ENCODE data around the gene CASP10.

Gene CASP10

DNA sequence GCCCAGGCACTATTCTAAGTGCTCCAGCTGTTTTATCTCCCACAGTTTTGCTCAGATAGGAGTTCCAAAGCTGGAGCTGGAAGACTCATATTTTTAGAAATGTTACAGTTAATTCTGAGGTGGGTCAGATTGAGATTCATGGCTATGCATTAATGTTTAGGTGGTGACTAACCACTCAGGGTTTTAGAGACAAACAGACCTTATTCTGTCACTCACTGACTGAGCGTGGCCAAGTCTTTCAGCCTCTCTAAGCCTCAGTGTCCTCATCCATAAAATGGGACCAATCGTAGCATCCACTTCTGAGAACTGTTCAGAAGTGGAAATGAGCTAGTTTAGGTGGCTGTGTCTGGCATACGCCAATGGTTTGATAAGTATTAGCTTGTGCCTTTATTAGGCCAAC, 73.1 kb downstream of the CASP10 start:
- Histone ChIP-seq H3K4me3 (no peak overlapping the region), H3K4me1 (peaks cover 48 to 94% (median 73%) of the 10 kb centered on the region in 10 experiments)

GRCh38 chr2:201257381-201257955, 74.5 kb downstream of the CASP10 start:
- no peak for TF ChIP-seq Cebpa-rat (IDR thresholded peaks at IDR 0.05)
- H3K27ac ChIP-seq: peak overlapping the region; percentile 90 to 99 (median 97)
- no peaks in the 10 kb centered on the region for H3K9me3 ChIP-seq (replicated peaks in 1 of 11)
- H3K36me3 ChIP-seq: peaks cover 0 to 16% (median 0%) of the 10 kb centered on the region in 11 experiments; a peak in 4 of 22 replicates
- H3K27me3 ChIP-seq: no peaks in the 10 kb centered on the region
- 0 out of 22 replicates have a peak, but pooled peaks cover 0 to 1% (median 0%) of the 10 kb centered on the region in 11 experiments for H4K20me1 ChIP-seq
- H3K4me3 ChIP-seq: peak overlapping the region; percentile 54 to 76 (median 65)
- H3K4me1 ChIP-seq: peaks cover 56 to 91% (median 77%) of the 10 kb centered on the region in 10 experiments
- peak overlapping the region; percentile 85 to 95 (median 88) for H3K9ac ChIP-seq
- peak overlapping the region; percentile 80 to 98 (median 94) for H3K4me2 ChIP-seq

More for the DNA sequence above, 73.1 kb downstream of the CASP10 start:
- no peak overlapping the region for H3K9ac ChIP-seq
- peak overlapping the region in 9 of 11 experiments; percentile 94 to 99 (median 98); a peak in 15 of 22 replicates for H3K27ac ChIP-seq
- peak overlapping the region in 7 of 11 experiments; percentile 80 to 98 (median 95); a peak in 10 of 22 replicates for H3K4me2 ChIP-seq
- H3K9me3 ChIP-seq (replicated peaks in 1 of 11): peaks cover 0 to 8% (median 0%) of the 10 kb centered on the region in 11 experiments; a peak in 1 of 22 replicates
- TF ChIP-seq Cebpa-rat (IDR thresholded peaks at IDR 0.05): no peak
- H3K27me3 ChIP-seq: no peaks in the 10 kb centered on the region
- peaks cover 0 to 18% (median 0%) of the 10 kb centered on the region in 11 experiments; a peak in 4 of 22 replicates for H3K36me3 ChIP-seq
- H4K20me1 ChIP-seq: no peaks in the 10 kb centered on the region

GRCh38 chr2:201257956-201258665, 75.2 kb downstream of the CASP10 start:
- peak overlapping the region; percentile 54 to 76 (median 65) for H3K4me3 ChIP-seq

DNA sequence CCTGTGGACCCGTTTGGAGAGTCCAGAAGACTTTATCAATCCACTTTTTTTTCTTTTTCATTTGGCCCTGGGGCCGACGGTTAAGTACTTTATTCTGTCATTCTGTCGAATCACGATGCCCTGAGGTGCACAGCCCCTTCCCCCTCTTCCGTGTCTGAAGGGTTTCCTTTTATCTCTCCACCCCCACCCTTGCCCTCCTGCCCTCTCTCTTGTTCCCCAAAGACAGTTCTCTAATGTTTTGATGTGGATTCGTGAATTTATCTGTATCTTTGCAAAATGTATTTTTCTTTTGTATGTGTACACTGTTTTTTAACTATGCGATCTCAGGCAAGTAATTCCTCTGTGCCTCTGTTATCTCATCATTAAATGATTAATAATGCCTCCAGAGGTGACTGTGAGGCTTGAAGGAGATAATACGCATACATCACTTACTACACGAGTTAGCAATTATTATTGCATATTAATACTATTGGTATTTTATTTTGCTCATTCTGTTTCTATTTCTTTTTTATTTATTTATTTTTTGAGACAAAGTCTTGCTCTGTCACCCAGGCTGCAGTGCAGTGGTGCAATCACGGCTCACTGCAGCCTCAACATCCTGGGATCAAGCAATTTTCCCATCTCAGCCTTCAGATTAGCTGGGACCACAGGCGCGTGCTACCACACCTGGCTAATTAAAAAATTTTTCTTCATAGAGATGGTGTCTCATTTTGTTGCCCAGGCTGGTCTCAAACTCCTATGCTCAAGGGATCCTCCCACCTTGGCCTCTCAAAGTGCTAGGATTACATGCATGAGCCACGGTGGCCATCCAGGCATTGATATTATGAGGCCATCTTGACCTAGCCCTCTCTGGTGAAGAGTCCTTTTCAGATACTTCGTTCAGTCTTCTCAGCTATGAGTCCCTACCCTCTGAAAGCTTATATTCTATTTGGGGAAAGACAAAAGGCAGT, 76.0 kb downstream of the CASP10 start:
- Histone ChIP-seq H3K9ac (peak overlapping the region; percentile 85 to 95 (median 88)), H3K4me3 (peak overlapping the region; percentile 54 to 76 (median 65)), H3K4me2 (peak overlapping the region; percentile 80 to 98 (median 94)), H4K20me1 (peaks cover 0 to 16% (median 3%) of the 10 kb centered on the region in 11 experiments; a peak in 12 of 22 replicates), H3K36me3 (peaks cover 0 to 16% (median 0%) of the 10 kb centered on the region in 11 experiments; a peak in 3 of 22 replicates), H3K9me3 (replicated peaks in 1 of 11) (no peaks in the 10 kb centered on the region), H3K4me1 (peaks cover 63 to 94% (median 80%) of the 10 kb centered on the region in 10 experiments), H3K27me3 (no peaks in the 10 kb centered on the region), H3K27ac (peak overlapping the region; percentile 90 to 99 (median 97))
- TF ChIP-seq Cebpa-rat (IDR thresholded peaks at IDR 0.05): no peak

More at GRCh38 chr2:201257956-201258665, 75.2 kb downstream of the CASP10 start:
- Histone ChIP-seq H3K4me2 (peak overlapping the region; percentile 80 to 98 (median 94)), H3K36me3 (peaks cover 0 to 16% (median 0%) of the 10 kb centered on the region in 11 experiments; a peak in 4 of 22 replicates), H4K20me1 (peaks cover 0 to 8% (median 0%) of the 10 kb centered on the region in 11 experiments; a peak in 4 of 22 replicates), H3K27me3 (no peaks in the 10 kb centered on the region), H3K27ac (peak overlapping the region; percentile 90 to 99 (median 97)), H3K9ac (peak overlapping the region; percentile 85 to 95 (median 88)), H3K9me3 (replicated peaks in 1 of 11) (no peaks in the 10 kb centered on the region), H3K4me1 (peaks cover 56 to 91% (median 77%) of the 10 kb centered on the region in 10 experiments)
- TF ChIP-seq Cebpa-rat (IDR thresholded peaks at IDR 0.05): no peak

DNA sequence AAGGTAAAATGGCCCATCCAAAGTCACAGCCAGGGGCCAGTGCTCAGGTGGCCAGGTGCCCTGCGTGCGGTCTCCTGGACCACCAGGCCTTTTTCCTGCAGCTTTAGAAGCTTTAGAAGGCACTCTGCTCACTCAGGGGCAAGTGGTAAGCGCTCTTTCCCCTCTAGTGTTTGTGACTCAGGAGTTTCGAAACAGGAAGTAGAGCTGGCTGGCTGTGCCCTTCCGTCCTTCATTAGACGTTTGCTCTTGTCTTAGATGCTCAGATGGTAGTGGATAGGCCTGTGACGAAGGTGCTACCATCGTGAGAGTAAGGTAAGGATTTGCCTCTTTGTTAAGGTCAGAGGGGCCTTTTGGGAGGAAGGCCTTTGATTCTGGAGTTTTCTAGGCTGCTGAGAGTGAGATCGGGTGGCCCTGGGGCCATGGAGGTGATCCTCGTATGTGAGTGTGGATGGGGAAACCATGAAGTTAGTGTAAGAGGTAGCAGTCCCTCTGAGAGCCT, 77.4 kb downstream of the CASP10 start, which contains the start of gene CASP8:
CASP8 (plus strand) TSS at position 235 of the 499 bp plus-strand sequence. CDS start 5,951 bp downstream, outside the sequence.
- H3K9me3 ChIP-seq (replicated peaks in 1 of 11): no peaks in the 10 kb centered on the region
- H3K4me1 ChIP-seq: peaks cover 69 to 97% (median 81%) of the 10 kb centered on the region in 10 experiments
- H3K36me3 ChIP-seq: peaks cover 0 to 8% (median 2%) of the 10 kb centered on the region in 11 experiments; a peak in 4 of 22 replicates
- peaks cover 0 to 30% (median 16%) of the 10 kb centered on the region in 11 experiments; a peak in 18 of 22 replicates for H4K20me1 ChIP-seq
- peak within 1 kb of the TSS; percentile 85 to 95 (median 88); a peak in 21 of 22 replicates for H3K9ac ChIP-seq
- TF ChIP-seq Cebpa-rat (IDR thresholded peaks at IDR 0.05): peak in 6 of 11 experiments; percentile 21 to 67 (median 51); a peak in 7 of 22 replicates
- no peaks in the 10 kb centered on the region for H3K27me3 ChIP-seq
- H3K4me2 ChIP-seq: peak within 1 kb of the TSS; percentile 80 to 98 (median 94)
- peak within 1 kb of the TSS; percentile 54 to 76 (median 65) for H3K4me3 ChIP-seq
- H3K27ac ChIP-seq: peak within 1 kb of the TSS; percentile 47 to 99 (median 97)

DNA sequence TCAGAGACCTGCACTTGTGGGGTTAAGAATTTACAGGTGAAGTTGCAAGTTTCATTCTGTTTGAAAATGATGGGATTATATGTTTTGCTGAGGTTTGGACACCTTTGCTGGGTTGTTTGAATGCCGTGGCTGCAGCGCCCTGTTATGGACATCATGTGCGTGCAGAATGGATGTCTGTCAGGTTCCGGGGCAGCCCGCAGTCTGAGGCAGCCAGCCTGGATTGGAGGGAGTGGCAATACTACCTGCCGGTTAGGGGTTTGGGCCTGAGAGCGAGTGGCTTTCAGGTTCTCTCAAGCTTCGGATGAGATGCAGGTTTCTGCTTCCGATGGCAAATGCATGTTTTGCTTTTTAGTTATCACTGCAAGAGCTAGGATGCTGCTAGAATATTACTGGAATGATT, 78.5 kb downstream of the CASP10 start:
- no peaks in the 10 kb centered on the region for H3K9me3 ChIP-seq (replicated peaks in 1 of 11)
- H3K4me1 ChIP-seq: peaks cover 71 to 92% (median 78%) of the 10 kb centered on the region in 10 experiments
- H3K4me2 ChIP-seq: peak overlapping the region; percentile 80 to 98 (median 94)

DNA sequence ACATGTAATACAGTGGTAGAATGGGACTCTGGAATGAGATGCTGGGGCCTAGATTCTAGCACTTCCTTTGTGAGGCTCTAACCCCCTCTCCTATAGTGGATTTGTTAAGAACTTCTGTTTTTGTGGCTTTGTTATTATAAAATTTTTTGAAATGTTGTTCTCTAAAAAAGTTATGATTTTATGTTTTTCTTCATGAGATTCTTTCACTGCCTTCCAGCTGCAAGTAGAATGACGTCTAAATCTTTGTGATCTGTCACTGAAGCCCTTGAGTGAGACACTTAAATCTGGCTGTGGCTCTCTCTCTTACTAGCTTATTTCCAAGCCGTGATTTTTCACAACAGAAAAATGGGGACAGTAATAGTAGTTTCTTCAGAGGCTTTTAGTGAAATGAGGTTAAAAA, 79.0 kb downstream of the CASP10 start:
- Histone ChIP-seq H3K4me2 (peak overlapping the region; percentile 80 to 98 (median 94)), H4K20me1 (peaks cover 0 to 46% (median 31%) of the 10 kb centered on the region in 11 experiments; a peak in 18 of 22 replicates), H3K9ac (peak overlapping the region; percentile 36 to 95 (median 88); a peak in 21 of 22 replicates), H3K4me3 (peak overlapping the region; percentile 24 to 76 (median 62); a peak in 19 of 20 replicates), H3K27ac (peak overlapping the region; percentile 28 to 99 (median 97); a peak in 20 of 22 replicates), H3K36me3 (peaks cover 8 to 19% (median 16%) of the 10 kb centered on the region in 11 experiments), H3K27me3 (no peaks in the 10 kb centered on the region), H3K9me3 (replicated peaks in 1 of 11) (no peaks in the 10 kb centered on the region), H3K4me1 (peaks cover 67 to 88% (median 74%) of the 10 kb centered on the region in 10 experiments)
- no peak for TF ChIP-seq Cebpa-rat (IDR thresholded peaks at IDR 0.05)

More for the DNA sequence above, 78.5 kb downstream of the CASP10 start:
- peak overlapping the region in 10 of 11 experiments; percentile 90 to 99 (median 98); a peak in 20 of 22 replicates for H3K27ac ChIP-seq
- TF ChIP-seq Cebpa-rat (IDR thresholded peaks at IDR 0.05): no peak
- peak overlapping the region; percentile 24 to 76 (median 62); a peak in 19 of 20 replicates for H3K4me3 ChIP-seq
- H3K9ac ChIP-seq: peak overlapping the region; percentile 36 to 95 (median 88); a peak in 21 of 22 replicates
- no peaks in the 10 kb centered on the region for H3K27me3 ChIP-seq
- H3K36me3 ChIP-seq: peaks cover 4 to 14% (median 12%) of the 10 kb centered on the region in 11 experiments
- H4K20me1 ChIP-seq: peaks cover 0 to 41% (median 27%) of the 10 kb centered on the region in 11 experiments; a peak in 18 of 22 replicates

Data from BLaER1 treated with 17β-estradiol and CSF1 and Interleukin-3, amounts not matched to agents 10 nM and 100 nM (cell line).